Transverse colon (tissue), 4 donors: Measurements from ENCODE around the gene P4HB. TPM values are rescaled to one million over a fixed set of nuclear protein-coding genes. Genes with fewer than 3 reads are reported as not detected.
A peak's percentile ranks its signal among the peaks of the same experiment; 100 is the strongest.

Experiments used
- DNase-seq: peaks from one replicate; pipeline ENCODE4 v3.0.0-alpha.2; 2019
- H3K27ac ChIP-seq, 4 donors: fragments of 200-600 bp; sonication (generic); 2 replicates each; pipeline ENCODE4 v1.5.1; 2016 to 2018; ENCODE audit warnings: inconsistent platforms in 4 of 4
- H3K27me3 ChIP-seq: fragments of 200-600 bp; sonication (generic); 2 replicates; pipeline ENCODE4 v1.5.1; 2017; ENCODE audit warnings: inconsistent platforms
- H3K36me3 ChIP-seq, 4 donors: fragments of 200-600 bp; sonication (generic); 2 replicates each; pipeline ENCODE4 v1.5.1; 2017 to 2019; ENCODE audit warnings: inconsistent platforms in 4 of 4
- H3K4me1 ChIP-seq, 4 donors: fragments of 200-600 bp; sonication (generic); 2 replicates each; pipeline ENCODE4 v1.5.1; 2017 to 2020; ENCODE audit warnings: inconsistent platforms in 4 of 4
- H3K4me3 ChIP-seq, 4 donors: fragments of 200-600 bp; sonication (generic); 1 replicate in 1 of 4; 2 replicates in 3 of 4; pipeline versions ENCODE4 v1.5.1 to v1.6.1; 2017 to 2019; ENCODE audit warnings: inconsistent platforms in 4 of 4
- H3K9me3 ChIP-seq, 2 donors: fragments of 200-600 bp; sonication (generic); 2 replicates each; pipeline ENCODE4 v1.5.1; 2017 to 2019; ENCODE audit warnings: inconsistent platforms in 2 of 2
- EP300 ChIP-seq: sonication (generic); formaldehyde crosslinking; IDR thresholded peaks from one replicate; pipeline ENCODE4 v1.6.1; 2017; ENCODE audit warnings: antibody characterized with exemption, low read depth
- POLR2A ChIP-seq: fragments of 450-650 bp; IDR thresholded peaks from one replicate; pipeline ENCODE4 v1.6.1; 2016; ENCODE audit warnings: antibody characterized with exemption, mild to moderate bottlenecking, moderate library complexity
- POLR2AphosphoS5 ChIP-seq, 3 donors: sonication (generic); formaldehyde crosslinking; IDR thresholded peaks; one replicate each; pipeline ENCODE4 v1.6.1; 2016; ENCODE audit warnings: antibody characterized with exemption in 3 of 3
- WGBS, 2 donors: methylation state at CpG; one replicate each; pipeline ENCODE4 v1.1.5; 2018; ENCODE audit warnings: low coverage in 1 of 2; 5-methylcytosine and 5-hydroxymethylcytosine counted together
- in situ Hi-C, 4 donors: fragments of 200-750 bp; cut with MboI; loops; one replicate each; pipeline versions ENCODE4 v1.15.0 to v1.15.1; 2017; ENCODE audit warnings: low sequenced_read_pairs in 3 of 4, low pct_ligation_motif_present in 1 of 4, low pct_unique_long_range_greater_than_20kb in 1 of 4
- intact Hi-C: fragments of 100-400 bp; cut with DNase I; formaldehyde crosslinking; loops from one replicate; pipeline ENCODE4 v1.15.1; 2023; ENCODE audit warnings: low total_unique reads
- total RNA-seq, 4 donors: library from RNA; depleted of rRNA; stranded (reverse); fragments of >200 nt; gene quantifications; one replicate each; pipeline ENCODE4 v1.1.0, GENCODE V29; 2016
- TF ChIP-seq, protein P1 (sequence below), 5 experiments: fragments of 200-600 bp in 3 of 5; fragments of 450-650 bp in 2 of 5; sonication (generic) in 3 of 5; IDR thresholded peaks; 1 replicate in 2 of 5; 2 replicates in 3 of 5; pipeline ENCODE4 v1.5.1; 2016 to 2017; ENCODE audit warnings: antibody characterized with exemption in 5 of 5, inconsistent platforms in 3 of 5, mild to moderate bottlenecking in 2 of 5, moderate library complexity in 1 of 5

Gene P4HB
- total RNA-seq, 4 donors from 2014 or later = 486 to 732 (median 556) TPM

DNA sequence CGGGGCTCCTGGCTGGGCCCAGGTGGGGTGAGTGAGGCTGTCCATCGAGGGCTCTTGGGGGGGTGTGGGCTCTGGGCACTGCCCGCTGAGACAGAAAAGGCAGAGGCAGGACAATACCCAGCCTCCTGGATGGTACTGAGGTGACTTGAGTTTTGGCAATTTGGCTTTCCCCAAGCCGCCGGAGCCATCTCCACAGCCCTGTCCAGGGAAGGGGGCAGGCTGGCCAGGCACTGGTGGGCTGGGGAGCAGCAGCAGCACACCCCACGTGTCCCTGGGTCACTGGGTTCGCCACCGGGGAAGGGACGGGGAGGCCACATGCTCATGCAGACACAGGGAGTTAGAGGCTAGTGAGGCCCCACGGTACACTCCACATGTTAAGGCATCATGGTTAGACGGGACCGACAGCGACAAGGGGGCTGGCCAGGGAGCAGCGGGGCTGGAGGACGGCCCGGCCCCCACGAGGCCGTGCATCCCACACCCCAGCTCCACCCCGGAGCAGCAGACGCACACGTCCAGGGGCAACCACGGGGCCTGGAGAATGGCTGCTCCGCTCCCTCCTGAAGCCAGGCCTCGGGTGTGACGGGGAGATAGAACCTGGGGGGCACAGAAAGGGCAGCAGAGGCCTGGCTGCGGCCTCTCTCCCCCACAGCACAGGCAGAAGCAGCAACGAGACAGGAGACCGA, 7.8 kb upstream of the P4HB start:
- intact Hi-C loops = no loop called here
- peak; percentile 33 for DNase-seq
- Histone ChIP-seq H3K27me3 (no peaks in the 10 kb centered on the region), H3K9me3 (no peaks in the 10 kb centered on the region), H3K4me3 (no peak overlapping the region), H3K36me3 (peaks cover 0 to 4% (median 0%) of the 10 kb centered on the region in 4 donors), H3K4me1 (peaks cover 49 to 83% (median 65%) of the 10 kb centered on the region in 4 donors), H3K27ac (peak overlapping the region; percentile 96 to 100 (median 98))
- TF ChIP-seq EP300 (no peak), POLR2AphosphoS5 (IDR thresholded peaks at IDR 0.05) (peak in 2 of 3 donors; percentile 21 to 25), POLR2A (peak; percentile 14)
- TF ChIP-seq, protein P1, sequence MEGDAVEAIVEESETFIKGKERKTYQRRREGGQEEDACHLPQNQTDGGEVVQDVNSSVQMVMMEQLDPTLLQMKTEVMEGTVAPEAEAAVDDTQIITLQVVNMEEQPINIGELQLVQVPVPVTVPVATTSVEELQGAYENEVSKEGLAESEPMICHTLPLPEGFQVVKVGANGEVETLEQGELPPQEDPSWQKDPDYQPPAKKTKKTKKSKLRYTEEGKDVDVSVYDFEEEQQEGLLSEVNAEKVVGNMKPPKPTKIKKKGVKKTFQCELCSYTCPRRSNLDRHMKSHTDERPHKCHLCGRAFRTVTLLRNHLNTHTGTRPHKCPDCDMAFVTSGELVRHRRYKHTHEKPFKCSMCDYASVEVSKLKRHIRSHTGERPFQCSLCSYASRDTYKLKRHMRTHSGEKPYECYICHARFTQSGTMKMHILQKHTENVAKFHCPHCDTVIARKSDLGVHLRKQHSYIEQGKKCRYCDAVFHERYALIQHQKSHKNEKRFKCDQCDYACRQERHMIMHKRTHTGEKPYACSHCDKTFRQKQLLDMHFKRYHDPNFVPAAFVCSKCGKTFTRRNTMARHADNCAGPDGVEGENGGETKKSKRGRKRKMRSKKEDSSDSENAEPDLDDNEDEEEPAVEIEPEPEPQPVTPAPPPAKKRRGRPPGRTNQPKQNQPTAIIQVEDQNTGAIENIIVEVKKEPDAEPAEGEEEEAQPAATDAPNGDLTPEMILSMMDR (IDR thresholded peaks at IDR 0.05) = no peak
- in situ Hi-C loops = no loop called here
- WGBS, 2 donors = 54% methylated on average over 28 of the region's 28 CpGs; no CpG with 5 or more reads in 1 of the 2 donors

DNA sequence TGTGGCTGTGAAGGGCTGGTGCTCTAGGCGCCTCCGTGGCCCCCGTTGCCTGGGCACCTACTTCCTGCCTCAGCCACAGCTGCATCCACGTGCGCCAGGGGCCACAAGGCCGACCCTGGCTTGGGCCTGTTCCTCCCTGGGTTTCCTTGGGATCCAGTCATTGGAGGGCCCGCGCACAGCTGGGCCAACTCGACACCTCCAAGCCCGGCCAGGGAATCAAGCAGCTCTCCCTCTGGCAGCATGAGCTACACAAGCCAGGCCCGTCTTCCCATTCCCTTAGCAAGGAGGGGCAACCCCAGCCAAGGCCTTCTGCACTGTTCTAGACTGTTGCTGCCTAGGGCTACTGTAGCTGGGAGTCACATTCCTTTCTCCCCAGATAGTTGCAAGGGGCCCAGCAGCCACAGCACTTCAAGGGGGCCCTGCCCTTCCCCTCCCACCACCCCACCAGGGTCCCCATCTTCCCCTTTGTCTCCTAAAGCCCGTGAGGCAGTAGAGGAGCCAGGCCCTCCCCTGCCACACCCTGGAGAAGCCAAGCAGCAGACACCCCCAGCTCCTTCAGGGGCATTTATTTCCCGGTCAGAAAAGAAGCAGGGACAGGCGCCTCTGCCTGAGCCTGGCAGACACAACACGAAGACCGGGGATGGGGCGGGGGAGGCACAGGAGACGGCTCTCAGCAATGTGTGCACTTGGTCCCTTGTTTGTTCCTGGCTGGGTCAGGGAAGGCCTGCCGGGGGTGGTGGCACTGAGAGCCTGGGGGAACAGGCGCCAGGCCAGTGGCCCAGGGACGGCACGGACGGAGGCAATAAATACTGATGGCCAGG, 7.0 kb upstream of the P4HB start:
- WGBS, 2 donors = 35% methylated on average over 19 of the region's 23 CpGs; no CpG with 5 or more reads in 1 of the 2 donors
- intact Hi-C loops = no loop called here
- DNase-seq = peak; percentile 63
- in situ Hi-C loops = no loop called here
- Histone ChIP-seq H3K4me3 (no peak overlapping the region), H3K9me3 (no peaks in the 10 kb centered on the region), H3K27ac (peak overlapping the region; percentile 96 to 100 (median 98)), H3K36me3 (peaks cover 0 to 4% (median 0%) of the 10 kb centered on the region in 4 donors), H3K27me3 (no peaks in the 10 kb centered on the region), H3K4me1 (peaks cover 44 to 84% (median 68%) of the 10 kb centered on the region in 4 donors)
- TF ChIP-seq POLR2AphosphoS5 (IDR thresholded peaks at IDR 0.05) (peak in 2 of 3 donors; percentile 12 to 53), POLR2A (peak; percentile 26), EP300 (no peak)

DNA sequence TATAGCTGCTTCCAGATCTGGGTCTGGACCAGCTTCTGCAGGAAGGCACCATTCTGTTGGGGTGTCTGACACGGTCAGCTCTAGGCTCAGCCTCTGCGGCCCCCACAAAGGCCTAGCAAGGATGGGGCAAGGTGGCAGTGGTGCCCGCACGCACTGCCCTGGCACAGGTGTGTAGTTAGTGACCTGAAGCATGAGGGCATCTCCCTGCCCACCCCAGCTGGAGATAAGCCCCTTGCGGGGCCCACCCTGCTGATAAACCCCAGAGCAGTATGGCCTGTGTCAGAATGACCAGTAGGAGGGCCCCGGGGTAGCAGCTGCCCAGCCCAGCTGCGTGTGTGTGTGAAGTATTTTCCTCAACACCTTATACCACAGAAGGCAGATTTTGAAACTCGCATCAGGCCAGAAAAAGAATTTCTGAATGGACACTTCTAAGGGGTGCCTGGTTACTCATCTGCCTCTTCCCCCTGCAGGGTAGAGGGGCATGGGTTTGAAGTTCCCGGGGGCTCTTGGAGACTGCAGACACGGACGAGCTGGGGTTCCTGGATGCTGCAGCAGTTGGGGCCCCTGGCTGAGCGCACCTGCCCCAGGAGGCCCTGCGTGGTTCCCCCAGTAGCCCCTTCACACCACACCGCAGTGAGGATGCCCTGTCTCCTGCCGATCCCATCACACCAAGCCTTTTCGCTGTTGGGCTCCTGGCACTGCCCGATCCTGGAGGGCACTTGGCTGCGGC, 6.3 kb upstream of the P4HB start:
- no peak overlapping the region for H3K4me3 ChIP-seq
- intact Hi-C loops = no loop called here
- TF ChIP-seq, protein P1 (IDR thresholded peaks at IDR 0.05) = no peak
- TF ChIP-seq POLR2A = peak; percentile 30
- H3K9me3 ChIP-seq = no peaks in the 10 kb centered on the region
- DNase-seq = no peak
- H3K4me1 ChIP-seq = peaks cover 45 to 86% (median 69%) of the 10 kb centered on the region in 4 donors
- H3K27ac ChIP-seq = peak overlapping the region; percentile 96 to 100 (median 98)
- H3K36me3 ChIP-seq = peaks cover 0 to 4% (median 0%) of the 10 kb centered on the region in 4 donors
- WGBS, 2 donors = 65% methylated on average over 13 of the region's 18 CpGs; no CpG with 5 or more reads in 1 of the 2 donors
- in situ Hi-C loops = no loop called here
- no peaks in the 10 kb centered on the region for H3K27me3 ChIP-seq

DNA sequence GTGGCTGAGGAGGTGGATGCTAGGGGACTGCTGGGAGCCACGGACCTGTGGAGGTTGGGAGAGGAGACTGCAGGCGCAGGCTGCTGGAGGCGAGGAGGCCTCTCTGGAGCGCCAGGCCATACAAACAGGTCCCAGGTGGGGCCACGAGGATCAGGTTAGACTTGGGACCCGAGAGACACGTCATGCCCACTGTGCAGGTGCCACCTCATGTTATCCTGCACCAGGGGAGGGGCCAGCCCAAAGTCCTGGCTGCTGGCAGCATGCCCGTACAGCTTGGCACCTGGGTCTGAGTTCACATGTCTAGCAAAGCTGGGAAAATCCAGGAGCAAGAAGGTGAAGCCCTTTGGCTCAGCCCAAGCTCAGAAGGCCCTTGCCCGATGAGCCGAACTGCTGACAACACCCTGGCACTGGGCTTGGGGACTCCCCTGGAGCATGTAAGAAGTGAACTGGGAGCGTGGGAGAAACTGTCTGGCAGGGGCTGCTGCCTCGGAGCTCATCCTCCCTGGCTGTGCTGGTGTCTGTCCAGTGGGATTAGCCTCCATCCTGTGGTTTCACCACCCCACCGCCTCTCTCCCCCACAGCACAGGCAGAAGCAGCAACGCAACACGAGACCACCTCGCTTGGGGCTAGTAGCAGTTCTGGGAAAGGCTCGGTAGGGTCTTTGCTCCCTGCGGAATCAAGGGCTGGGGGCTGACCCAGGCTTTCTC, 5.6 kb upstream of the P4HB start:
- in situ Hi-C loops (no loop called here), intact Hi-C loops (no loop called here)
- TF ChIP-seq, protein P1 (IDR thresholded peaks at IDR 0.05) = no peak
- peak; percentile 81 for TF ChIP-seq POLR2A
- TF ChIP-seq POLR2AphosphoS5 (IDR thresholded peaks at IDR 0.05) = peak; percentile 80 to 88 (median 88)
- TF ChIP-seq EP300 = no peak
- Histone ChIP-seq H3K27ac (peak overlapping the region; percentile 96 to 100 (median 98)), H3K9me3 (no peaks in the 10 kb centered on the region), H3K27me3 (no peaks in the 10 kb centered on the region), H3K36me3 (peaks cover 0 to 4% (median 0%) of the 10 kb centered on the region in 4 donors), H3K4me3 (no peak overlapping the region), H3K4me1 (peaks cover 45 to 89% (median 73%) of the 10 kb centered on the region in 4 donors)
- DNase-seq = peak; percentile 96
- WGBS, 2 donors = 50% methylated on average over 18 of the region's 18 CpGs; no CpG with 5 or more reads in 1 of the 2 donors
